IMR-90 (cell line): ENCODE data around the gene CFAP43. TPM values are rescaled to one million over a fixed set of nuclear protein-coding genes. Genes with fewer than 3 reads are reported as not detected.

ENCODE experiments used
- ATAC-seq: fragments of 200-7000 bp; cut with Tn5 transposase; 2 replicates; pipeline ENCODE4 v1.9.1; 2020; ENCODE audit warnings: low read depth, mild to moderate bottlenecking, moderate library complexity
- BruUV-seq: library from RNA; stranded (reverse); fragments of 400-500 nt; replicated peaks from 2 replicates; lab custom pipeline; 2021; lab: Mats Ljungman, UMichigan
- CTCF ChIA-PET: fragments of 300-600 bp; formaldehyde crosslinking; extraction: SDS; loops from one replicate; lab custom pipeline; 2021; ENCODE audit warnings: antibody characterized with exemption; lab: Yijun Ruan, JAX
- POLR2A ChIA-PET: fragments of 300-600 bp; sonication (Branson Sonifier 250); formaldehyde crosslinking; loops from one replicate; lab custom pipeline; 2022; ENCODE audit warnings: antibody characterized with exemption; ENCODE audit not compliant: unreplicated experiment; lab: Charles Lee
- DNase-seq: peaks from one replicate; pipeline ENCODE4 v3.0.0; 2013
- H2AFZ ChIP-seq: replicated peaks from 2 replicates; pipeline ENCODE3; 2013; ENCODE audit warnings: low read length, mild to moderate bottlenecking; ENCODE audit not compliant: poor library complexity
- H2AK5ac ChIP-seq: 2 replicates; pipeline ENCODE4 v1.6.1; 2013; ENCODE audit warnings: low read depth, low read length, inconsistent platforms
- H2AK9ac ChIP-seq: replicated peaks from 2 replicates; pipeline ENCODE3; 2013; ENCODE audit warnings: mild to moderate bottlenecking, low read depth, low read length, moderate library complexity; ENCODE audit not compliant: poor library complexity
- H2BK120ac ChIP-seq: 2 replicates; pipeline ENCODE4 v1.6.1; 2013; ENCODE audit warnings: low read depth, low read length, inconsistent platforms
- H2BK15ac ChIP-seq: 3 replicates; pipeline ENCODE4 v1.6.1; 2013; ENCODE audit warnings: low read depth, low read length, inconsistent platforms
- H2BK20ac ChIP-seq: 2 replicates; pipeline ENCODE4 v1.6.1; 2013; ENCODE audit warnings: low read depth, mild to moderate bottlenecking, inconsistent platforms, low read length, moderate library complexity
- H2BK5ac ChIP-seq: 2 replicates; pipeline ENCODE4 v1.6.1; 2013; ENCODE audit warnings: mild to moderate bottlenecking, low read depth, low read length, inconsistent platforms; ENCODE audit not compliant: poor library complexity, severe bottlenecking
- H3K14ac ChIP-seq: replicated peaks from 2 replicates; pipeline ENCODE4 v1.6.1; 2013; ENCODE audit warnings: low read depth, low read length, inconsistent platforms
- H3K18ac ChIP-seq: 2 replicates; pipeline ENCODE4 v1.6.1; 2013; ENCODE audit warnings: low read depth, low read length, control low read depth
- H3K23ac ChIP-seq: 2 replicates; pipeline ENCODE4 v1.6.1; 2013; ENCODE audit warnings: low read depth, low read length, inconsistent platforms
- H3K27ac ChIP-seq: 2 replicates; pipeline ENCODE4 v1.5.1; 2013; ENCODE audit warnings: mild to moderate bottlenecking, control low read depth, low read length; ENCODE audit not compliant: insufficient read depth
- H3K27me3 ChIP-seq: 2 replicates; pipeline ENCODE4 v1.6.1; 2013; ENCODE audit warnings: low read length; ENCODE audit not compliant: control insufficient read depth, insufficient read depth
- H3K36me3 ChIP-seq: 2 replicates; pipeline ENCODE4 v1.6.1; 2013; ENCODE audit warnings: low read length, mixed read lengths; ENCODE audit not compliant: control insufficient read depth, insufficient read depth
- H3K4ac ChIP-seq: 2 replicates; pipeline ENCODE4 v1.6.1; 2013; ENCODE audit warnings: low read depth, low read length, inconsistent platforms
- H3K4me1 ChIP-seq: 2 replicates; pipeline ENCODE4 v1.6.1; 2013; ENCODE audit warnings: low read length, mixed read lengths; ENCODE audit not compliant: control insufficient read depth, insufficient read depth
- H3K4me2 ChIP-seq: 2 replicates; pipeline ENCODE4 v1.6.1; 2013; ENCODE audit warnings: low read depth, mild to moderate bottlenecking, control low read depth, low read length, moderate library complexity
- H3K4me3 ChIP-seq: 2 replicates; pipeline ENCODE4 v1.5.1; 2013; ENCODE audit warnings: low read depth, mild to moderate bottlenecking, control low read depth, low read length, moderate library complexity; ENCODE audit not compliant: insufficient read depth
- H3K56ac ChIP-seq: 2 replicates; pipeline ENCODE4 v1.6.1; 2013; ENCODE audit warnings: low read length, inconsistent platforms; ENCODE audit not compliant: insufficient read depth; ENCODE audit errors: extremely low read depth
- H3K79me1 ChIP-seq, 2 experiments: 2 replicates each; pipeline ENCODE4 v1.6.1; 2013; ENCODE audit warnings: low read length in 2 of 2, inconsistent platforms in 1 of 2, low read depth in 1 of 2
- H3K9ac ChIP-seq: 2 replicates; pipeline ENCODE4 v1.6.1; 2013; ENCODE audit warnings: low read depth, low read length, control low read depth
- H3K9me1 ChIP-seq: 2 replicates; pipeline ENCODE4 v1.6.1; 2013; ENCODE audit warnings: low read length, inconsistent platforms; ENCODE audit not compliant: insufficient read depth
- H3K9me3 ChIP-seq: 2 replicates; pipeline ENCODE4 v1.6.1; 2013; ENCODE audit warnings: low read length; ENCODE audit not compliant: control insufficient read depth, insufficient read depth
- H4K20me1 ChIP-seq: 2 replicates; pipeline ENCODE4 v1.6.1; 2013; ENCODE audit warnings: low read length, inconsistent platforms; ENCODE audit not compliant: insufficient read depth
- H4K5ac ChIP-seq: 2 replicates; pipeline ENCODE4 v1.6.1; 2013; ENCODE audit warnings: mild to moderate bottlenecking, low read depth, low read length, control low read depth
- H4K8ac ChIP-seq, 2 experiments: 2 replicates each; pipeline ENCODE4 v1.6.1; 2013; ENCODE audit warnings: low read depth in 2 of 2, low read length in 2 of 2, control low read depth in 1 of 2, inconsistent platforms in 1 of 2
- H4K91ac ChIP-seq: 2 replicates; pipeline ENCODE4 v1.6.1; 2013; ENCODE audit warnings: low read depth, low read length, inconsistent platforms; ENCODE audit not compliant: insufficient read depth
- FOS ChIP-seq: fragments of 150-350 bp; IDR thresholded peaks from 2 replicates; pipeline ENCODE4 v1.6.1; 2016; ENCODE audit warnings: low read depth, low read length
- MAFK ChIP-seq: IDR thresholded peaks from 2 replicates; pipeline ENCODE4 v1.6.1; 2012; ENCODE audit warnings: low read depth, low read length, improper control_type of control experiment
- WGBS, 2 experiments: methylation state at CpG; one replicate each; pipeline versions ENCODE4 v1.1.5 to v1.1.7; 2013; ENCODE audit warnings: missing lambda C conversion rate in 2 of 2; ENCODE audit not compliant: insufficient read length in 1 of 2; ENCODE audit errors: extremely low coverage in 2 of 2; 5-methylcytosine and 5-hydroxymethylcytosine counted together
- dilution Hi-C: fragments of 300-500 bp; cut with HindIII; formaldehyde crosslinking; loops from one replicate; pipeline ENCODE4 v1.14.3; 2018; ENCODE audit warnings: low sequenced_read_pairs; ENCODE audit not compliant: unreplicated experiment
- in situ Hi-C: fragments of 300-500 bp; cut with MboI; formaldehyde crosslinking; loops from 3 replicates; pipeline ENCODE4 v1.14.3; 2019; ENCODE audit warnings: low sequenced_read_pairs, inconsistent platforms, mixed read lengths
- intact Hi-C: fragments of 100-400 bp; cut with micrococcal nuclease; formaldehyde crosslinking; loops from 2 replicates; pipeline ENCODE4 v1.10.0; 2022
- polyA plus RNA-seq, 3 experiments: library from polyadenylated mRNA; depleted of rRNA; stranded (reverse); fragments of >200 nt; gene quantifications; 2 replicates each; pipeline ENCODE4 v1.2.3, GENCODE V29; 2012; ENCODE audit warnings: low replicate concordance in 1 of 3
- total RNA-seq: library from RNA; depleted of rRNA; stranded (reverse); fragments of >200 nt; gene quantifications from 2 replicates; pipeline ENCODE4 v1.2.3, GENCODE V29; 2012

CFAP43 gene
- total and polyA plus RNA-seq, 2 of the 4 experiments (the other 2 are of a cell fraction), result under 0.01 to 0.05 TPM

DNA sequence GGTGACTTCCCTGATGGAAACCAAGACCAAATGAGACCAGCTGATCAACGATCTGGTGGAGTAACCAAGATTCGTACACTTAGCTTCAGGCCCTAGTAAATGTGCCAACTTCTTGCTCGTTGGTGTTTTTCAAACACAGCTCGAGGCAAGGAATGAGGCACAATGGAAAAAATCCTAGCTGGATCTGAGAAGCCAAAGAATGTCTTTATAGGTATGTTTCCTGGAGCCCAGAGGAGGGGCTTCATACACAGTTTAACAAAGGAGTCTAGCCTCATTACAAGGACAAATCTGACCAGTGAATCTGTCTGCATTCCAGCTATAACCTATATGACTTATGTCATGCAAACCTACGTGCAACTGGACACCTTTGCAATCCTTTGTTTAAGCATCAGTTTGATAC lies 150.2 kb downstream of the CFAP43 start:
- no peak overlapping the region for H3K18ac ChIP-seq
- no peak overlapping the region for H4K5ac ChIP-seq
- no peak overlapping the region for H3K4ac ChIP-seq
- H4K20me1 ChIP-seq, result no peaks in the 10 kb centered on the region
- H3K9ac ChIP-seq, result no peak overlapping the region
- no peaks in the 10 kb centered on the region for H3K79me1 ChIP-seq
- H4K8ac ChIP-seq, result no peak overlapping the region
- dilution Hi-C loops (no loop called here), in situ Hi-C loops (no loop called here), intact Hi-C loops (no loop called here)
- no TSS peak for BruUV-seq
- H3K9me1 ChIP-seq, result no peaks in the 10 kb centered on the region
- H2BK5ac ChIP-seq, result no peak overlapping the region
- 75% methylated on average over 2 of the region's 5 CpGs; no CpG with 5 or more reads in 1 of the 2 experiments for WGBS, 2 experiments
- POLR2A ChIA-PET, result no interaction called here
- no peak overlapping the region for H2BK20ac ChIP-seq
- no peak for ATAC-seq
- CTCF ChIA-PET, result no interaction called here
- H4K91ac ChIP-seq, result no peak overlapping the region
- no peak overlapping the region for H3K56ac ChIP-seq
- no peak overlapping the region for H3K14ac ChIP-seq
- H3K4me3 ChIP-seq, result no peak overlapping the region
- no peaks in the 10 kb centered on the region for H3K9me3 ChIP-seq
- no peak for DNase-seq
- H2BK15ac ChIP-seq, result no peak overlapping the region
- no peak overlapping the region for H2AFZ ChIP-seq
- no peaks in the 10 kb centered on the region for H3K36me3 ChIP-seq
- TF ChIP-seq FOS, result no peak
- no peak for TF ChIP-seq MAFK
- no peak overlapping the region for H2AK5ac ChIP-seq
- H3K4me1 ChIP-seq, result no peaks in the 10 kb centered on the region
- no peak overlapping the region for H3K27ac ChIP-seq
- H3K23ac ChIP-seq, result no peak overlapping the region
- H3K27me3 ChIP-seq, result peaks cover 20% of the 10 kb centered on the region
- no peak overlapping the region for H2AK9ac ChIP-seq
- H2BK120ac ChIP-seq, result no peak overlapping the region
- H3K4me2 ChIP-seq, result no peak overlapping the region
